ENCODE results near the gene LRP5.
A peak's percentile ranks its signal among the peaks of the same experiment; 100 is the strongest.
"Not testable (repeated sequence)": the region's sequence is repeated elsewhere in the genome, so short reads cannot be mapped to it uniquely, and the experiment has no call there.

Gene LRP5

DNA sequence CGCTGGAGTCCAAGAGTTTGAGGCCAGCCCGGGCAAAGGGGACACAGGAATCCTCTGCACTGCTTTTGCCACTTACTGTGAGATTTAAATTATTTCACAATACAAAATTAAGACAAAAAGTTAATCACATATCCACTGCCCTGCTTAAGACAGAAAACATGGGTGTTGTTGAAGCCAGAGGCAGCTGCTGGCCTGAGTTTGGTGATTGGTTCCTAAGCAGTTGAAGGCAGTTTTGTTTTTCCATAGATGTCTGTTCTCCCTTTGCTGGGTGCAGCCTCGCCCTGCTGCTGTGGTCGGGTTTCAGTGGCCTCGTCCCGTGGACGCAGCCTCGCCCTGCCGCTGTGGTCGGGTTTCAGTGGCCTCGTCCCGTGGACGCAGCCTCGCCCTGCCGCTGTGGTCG is 77.9 kb downstream of the LRP5 start:
- no peaks in the 10 kb centered on the region for H3K4me1 Mint-ChIP-seq
- TF ChIP-seq, protein P1, sequence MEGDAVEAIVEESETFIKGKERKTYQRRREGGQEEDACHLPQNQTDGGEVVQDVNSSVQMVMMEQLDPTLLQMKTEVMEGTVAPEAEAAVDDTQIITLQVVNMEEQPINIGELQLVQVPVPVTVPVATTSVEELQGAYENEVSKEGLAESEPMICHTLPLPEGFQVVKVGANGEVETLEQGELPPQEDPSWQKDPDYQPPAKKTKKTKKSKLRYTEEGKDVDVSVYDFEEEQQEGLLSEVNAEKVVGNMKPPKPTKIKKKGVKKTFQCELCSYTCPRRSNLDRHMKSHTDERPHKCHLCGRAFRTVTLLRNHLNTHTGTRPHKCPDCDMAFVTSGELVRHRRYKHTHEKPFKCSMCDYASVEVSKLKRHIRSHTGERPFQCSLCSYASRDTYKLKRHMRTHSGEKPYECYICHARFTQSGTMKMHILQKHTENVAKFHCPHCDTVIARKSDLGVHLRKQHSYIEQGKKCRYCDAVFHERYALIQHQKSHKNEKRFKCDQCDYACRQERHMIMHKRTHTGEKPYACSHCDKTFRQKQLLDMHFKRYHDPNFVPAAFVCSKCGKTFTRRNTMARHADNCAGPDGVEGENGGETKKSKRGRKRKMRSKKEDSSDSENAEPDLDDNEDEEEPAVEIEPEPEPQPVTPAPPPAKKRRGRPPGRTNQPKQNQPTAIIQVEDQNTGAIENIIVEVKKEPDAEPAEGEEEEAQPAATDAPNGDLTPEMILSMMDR (IDR thresholded peaks at IDR 0.05): no peak
- H3K27ac Mint-ChIP-seq: no peak overlapping the region
- no peak for DNase-seq
- H3K4me3 Mint-ChIP-seq: no peak overlapping the region
- H3K36me3 Mint-ChIP-seq (ENCODE audit: low read depth): peaks cover 29% of the 10 kb centered on the region
- H3K9me3 Mint-ChIP-seq: no peaks in the 10 kb centered on the region
- H3K27me3 Mint-ChIP-seq (ENCODE audit: low read depth, poor library complexity): no peaks in the 10 kb centered on the region

DNA sequence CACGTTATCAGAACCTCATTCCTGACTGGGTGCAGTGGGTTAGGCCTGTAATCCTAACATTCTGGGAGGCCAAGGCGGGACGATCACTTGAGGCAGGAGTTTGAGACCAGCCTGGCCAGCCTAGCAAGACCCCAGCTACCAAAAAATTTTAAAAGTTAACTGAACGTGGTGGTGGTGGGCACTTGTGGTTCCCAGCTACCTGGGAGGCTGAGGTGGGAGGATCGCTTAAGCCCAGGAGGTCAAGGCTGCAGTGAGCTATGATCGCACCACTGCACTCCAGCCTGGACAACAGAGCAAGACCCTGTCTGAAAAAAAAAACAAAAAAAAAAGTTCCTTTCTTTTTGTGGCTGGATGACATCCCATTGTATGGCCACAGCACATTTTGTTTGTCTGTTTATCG is 80.4 kb downstream of the LRP5 start:
- H3K27me3 Mint-ChIP-seq (ENCODE audit: low read depth, poor library complexity): no peaks in the 10 kb centered on the region
- no peak overlapping the region for H3K4me3 Mint-ChIP-seq
- peaks cover 26% of the 10 kb centered on the region for H3K36me3 Mint-ChIP-seq (ENCODE audit: low read depth)
- no peaks in the 10 kb centered on the region for H3K9me3 Mint-ChIP-seq
- peaks cover 3% of the 10 kb centered on the region for H3K4me1 Mint-ChIP-seq
- no peak for DNase-seq
- no peak overlapping the region for H3K27ac Mint-ChIP-seq
- TF ChIP-seq, protein P1 (IDR thresholded peaks at IDR 0.05): no peak

DNA sequence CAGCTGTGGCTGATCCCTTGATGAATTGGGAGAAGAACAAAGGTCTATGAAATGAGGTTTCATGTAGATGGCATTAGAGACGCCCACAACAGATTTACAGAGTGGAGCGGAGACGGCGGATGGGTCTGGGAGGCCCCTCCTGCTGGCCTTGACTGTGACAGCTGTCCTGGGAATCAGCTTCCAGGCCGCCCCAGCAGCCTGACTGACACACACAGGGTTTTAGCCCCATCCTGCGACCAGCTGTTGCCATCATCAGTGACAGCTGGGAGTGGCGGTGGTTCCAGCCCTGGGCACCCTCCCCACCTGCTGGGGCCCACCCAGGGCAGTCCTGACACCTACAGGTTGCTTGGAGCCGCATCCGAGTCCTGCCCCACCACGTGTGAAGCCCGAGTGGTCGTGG is 84.1 kb downstream of the LRP5 start:
- no peak overlapping the region for H3K4me3 Mint-ChIP-seq
- no peak for DNase-seq
- peaks cover 14% of the 10 kb centered on the region for H3K4me1 Mint-ChIP-seq
- H3K36me3 Mint-ChIP-seq (ENCODE audit: low read depth): peaks cover 22% of the 10 kb centered on the region
- H3K27me3 Mint-ChIP-seq (ENCODE audit: low read depth, poor library complexity): no peaks in the 10 kb centered on the region
- TF ChIP-seq, protein P1 (IDR thresholded peaks at IDR 0.05): no peak
- peak overlapping the region; percentile 85 for H3K27ac Mint-ChIP-seq
- H3K9me3 Mint-ChIP-seq: no peaks in the 10 kb centered on the region

- Mint-ChIP-seq H3K4me1 (peaks cover 14% of the 10 kb centered on the region), H3K4me3 (no peak overlapping the region), H3K27ac (peak overlapping the region; percentile 54)
These were observed 84.9 kb downstream of the LRP5 start for GRCh38 chr11:68397256-68397655.

DNA sequence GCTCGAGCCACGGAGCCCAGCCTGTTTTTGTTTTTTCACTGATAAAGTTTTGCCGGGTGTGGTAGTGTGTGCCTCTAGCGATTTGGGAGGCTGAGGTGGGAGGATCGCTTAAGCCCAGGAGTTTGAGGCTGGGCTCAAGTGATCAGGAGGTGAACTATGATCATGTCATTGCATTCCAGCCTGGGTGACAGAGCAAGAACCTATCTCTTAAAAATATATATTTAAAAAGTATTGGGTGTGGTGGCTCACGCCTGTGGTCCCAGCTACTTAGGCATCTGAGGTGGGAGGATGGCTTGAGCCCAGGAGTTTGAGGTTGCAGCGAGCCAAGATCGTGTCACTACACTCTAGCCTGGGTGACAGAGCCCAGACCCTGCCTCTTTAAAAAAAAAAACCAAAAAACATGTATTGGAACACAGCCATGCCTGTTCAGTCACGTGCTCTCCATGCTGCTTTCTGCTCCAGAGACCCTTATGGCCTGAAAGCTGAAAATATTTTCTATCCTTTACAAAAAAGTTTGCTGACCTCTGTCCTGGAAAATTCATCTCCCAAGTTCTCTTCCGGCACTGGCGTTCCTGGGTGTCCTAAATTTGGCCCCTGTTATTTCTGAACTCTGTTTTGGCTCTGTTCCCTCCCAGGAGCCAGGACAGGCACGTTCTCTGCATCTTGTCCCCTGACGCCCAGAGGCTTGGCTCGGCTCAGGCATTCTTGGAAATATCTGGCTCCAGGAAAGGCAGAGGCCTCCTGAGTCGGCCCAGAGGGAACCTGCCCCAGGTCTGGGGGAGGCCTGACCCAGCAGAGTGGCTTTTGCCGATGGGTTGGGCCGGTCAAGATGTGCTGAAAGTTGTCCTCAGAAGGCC is 86.8 kb downstream of the LRP5 start:
- Mint-ChIP-seq H3K36me3 (ENCODE audit: low read depth) (peaks cover 32% of the 10 kb centered on the region), H3K9me3 (no peaks in the 10 kb centered on the region), H3K4me1 (peaks cover 14% of the 10 kb centered on the region), H3K4me3 (no peak overlapping the region), H3K27me3 (ENCODE audit: low read depth, poor library complexity) (no peaks in the 10 kb centered on the region), H3K27ac (no peak overlapping the region)
- TF ChIP-seq, protein P1 (IDR thresholded peaks at IDR 0.05): no peak
- DNase-seq: no peak

More at GRCh38 chr11:68397256-68397655, 84.9 kb downstream of the LRP5 start:
- TF ChIP-seq, protein P1 (IDR thresholded peaks at IDR 0.05): no peak
- no peak for DNase-seq
- Mint-ChIP-seq H3K36me3 (ENCODE audit: low read depth) (peaks cover 27% of the 10 kb centered on the region), H3K27me3 (ENCODE audit: low read depth, poor library complexity) (no peaks in the 10 kb centered on the region), H3K9me3 (no peaks in the 10 kb centered on the region)

- no peak for DNase-seq
- no peak overlapping the region for H3K4me3 Mint-ChIP-seq
- H3K27ac Mint-ChIP-seq: no peak overlapping the region
- H3K9me3 Mint-ChIP-seq: no peaks in the 10 kb centered on the region
- H3K27me3 Mint-ChIP-seq (ENCODE audit: low read depth, poor library complexity): no peaks in the 10 kb centered on the region
- H3K36me3 Mint-ChIP-seq (ENCODE audit: low read depth): peaks cover 34% of the 10 kb centered on the region
- peaks cover 14% of the 10 kb centered on the region for H3K4me1 Mint-ChIP-seq
- TF ChIP-seq, protein P1 (IDR thresholded peaks at IDR 0.05): no peak
These were observed 87.5 kb downstream of the LRP5 start for GRCh38 chr11:68399916-68400315.

- H3K36me3 Mint-ChIP-seq (ENCODE audit: low read depth): peaks cover 40% of the 10 kb centered on the region
- DNase-seq; H3K27ac Mint-ChIP-seq; H3K9me3 Mint-ChIP-seq; H3K4me3 Mint-ChIP-seq; H3K27me3 Mint-ChIP-seq (ENCODE audit: low read depth, poor library complexity): not testable (repeated sequence)
- H3K4me1 Mint-ChIP-seq: peaks cover 14% of the 10 kb centered on the region
These were observed 88.2 kb downstream of the LRP5 start for GRCh38 chr11:68400584-68400983.

Measured in nephron progenitor cell (in vitro differentiated cells).